NCI-H187 (cell line): ENCODE measurements around the gene B3GAT1.
A peak's percentile ranks its signal among the peaks of the same experiment; 100 is the strongest.

ENCODE experiments used
- DNase-seq, 2 experiments: peaks; one replicate each; lab custom pipeline; 2025; lab: John Stamatoyannopoulos, UW

The B3GAT1 gene

DNA sequence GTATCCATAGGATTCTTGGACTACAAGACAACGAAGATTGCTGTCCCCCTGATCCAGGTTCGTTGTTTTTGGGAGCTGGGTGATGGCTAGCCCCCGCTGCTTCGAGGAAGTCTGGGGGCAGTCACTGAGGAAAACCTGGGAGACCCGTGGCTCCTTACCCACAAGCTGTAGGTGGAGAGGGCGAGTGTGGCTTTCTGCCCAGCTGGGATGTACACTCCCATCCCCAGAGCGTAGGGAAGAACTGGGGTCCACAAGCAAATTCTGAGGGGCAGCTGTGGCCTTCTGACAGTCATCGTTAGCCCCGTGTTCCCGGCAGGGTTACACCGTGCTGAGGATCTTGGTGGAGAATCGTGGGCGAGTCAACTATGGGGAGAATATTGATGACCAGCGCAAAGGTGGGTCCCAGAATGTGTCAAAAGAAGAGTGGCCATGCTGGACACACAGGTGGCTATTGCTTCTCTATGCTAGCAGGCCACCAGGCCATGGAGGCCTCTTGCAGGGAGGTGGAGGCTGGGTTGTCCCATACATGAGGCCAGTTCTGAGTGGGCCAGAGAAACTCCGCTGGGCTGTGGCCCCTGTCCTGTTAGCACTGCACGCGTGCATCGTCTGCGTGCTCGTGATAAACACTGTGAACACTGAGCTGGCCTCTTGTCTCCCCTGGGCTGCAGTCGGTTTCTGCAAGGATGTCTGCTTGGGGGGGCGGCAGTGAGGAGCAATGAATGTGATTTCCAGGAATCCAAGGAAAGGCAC, 40.4 kb downstream of the B3GAT1 start:
- DNase-seq, result no peak

DNA sequence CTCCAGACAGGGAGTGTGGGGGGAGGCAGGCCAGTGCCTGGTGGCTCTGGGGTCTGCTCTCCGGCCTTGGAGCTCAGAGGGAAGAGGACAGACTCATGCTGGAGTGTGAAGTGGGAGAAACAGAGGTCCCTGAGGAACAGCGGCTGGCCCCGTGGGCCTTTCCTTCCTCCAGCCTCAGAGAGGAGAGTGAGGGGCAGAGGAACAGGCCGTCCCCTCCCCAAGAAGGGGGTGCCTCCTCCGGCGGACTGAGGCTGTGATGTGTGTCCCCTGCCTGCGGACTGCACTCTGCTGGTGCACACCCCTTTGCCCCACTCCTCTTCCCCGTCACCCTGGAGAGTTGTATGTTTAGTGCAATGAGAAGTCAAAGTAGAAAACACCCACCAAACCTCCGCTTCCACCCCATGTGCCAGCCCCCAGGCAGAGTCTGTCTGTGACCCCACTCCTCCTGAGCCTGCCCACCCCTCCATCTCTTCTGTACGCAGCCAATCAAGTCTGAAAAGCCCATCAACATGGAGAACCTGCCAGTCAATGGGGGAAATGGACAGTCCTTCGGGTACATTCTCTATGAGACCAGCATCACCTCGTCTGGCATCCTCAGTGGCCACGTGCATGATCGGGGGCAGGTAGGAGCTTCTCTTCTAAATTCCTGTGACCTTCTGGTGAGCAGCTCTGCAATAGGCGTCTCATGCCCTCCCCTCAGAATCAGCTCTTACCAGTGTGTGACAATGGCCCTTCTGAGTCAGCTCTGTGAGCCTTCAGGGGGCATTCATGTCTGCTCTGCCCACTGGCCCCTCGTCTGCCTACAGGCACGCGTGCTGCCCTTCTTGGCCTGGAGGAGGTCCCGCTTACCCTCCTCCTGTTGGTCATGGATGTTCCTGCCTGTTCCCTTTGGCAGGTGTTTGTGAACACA, 41.3 kb downstream of the B3GAT1 start:
- DNase-seq, result no peak

GRCh38 chr11:134369656-134370525, 42.2 kb downstream of the B3GAT1 start:
- DNase-seq, result no peak

DNA sequence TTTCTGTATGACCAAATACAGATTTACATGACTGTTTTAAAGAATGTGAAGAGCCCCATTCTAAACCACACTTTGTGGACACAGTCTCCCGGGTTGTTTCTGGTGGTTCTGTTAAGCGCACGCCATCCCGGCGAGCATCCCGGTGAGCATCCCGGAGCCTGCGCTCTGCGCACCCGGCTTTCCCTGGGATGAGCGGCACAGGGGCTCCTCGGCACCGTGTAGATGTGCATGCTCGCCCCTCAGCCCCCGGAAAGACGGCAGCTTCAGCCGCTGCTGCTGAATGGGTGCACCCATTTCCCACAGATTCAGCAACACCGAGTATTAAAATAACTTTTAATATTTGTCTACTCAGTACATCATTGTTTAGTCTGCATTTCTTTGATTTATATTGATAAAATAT, 44.3 kb downstream of the B3GAT1 start:
- DNase-seq, result peak in 1 of 2 experiments; percentile 86

GRCh38 chr11:134366254-134366653, 45.8 kb downstream of the B3GAT1 start:
- no peak for DNase-seq

- no peak for DNase-seq
Measured at GRCh38 chr11:134365011-134365925, 46.8 kb downstream of the B3GAT1 start.

GRCh38 chr11:134364261-134364660, 47.8 kb downstream of the B3GAT1 start:
- no peak for DNase-seq

DNA sequence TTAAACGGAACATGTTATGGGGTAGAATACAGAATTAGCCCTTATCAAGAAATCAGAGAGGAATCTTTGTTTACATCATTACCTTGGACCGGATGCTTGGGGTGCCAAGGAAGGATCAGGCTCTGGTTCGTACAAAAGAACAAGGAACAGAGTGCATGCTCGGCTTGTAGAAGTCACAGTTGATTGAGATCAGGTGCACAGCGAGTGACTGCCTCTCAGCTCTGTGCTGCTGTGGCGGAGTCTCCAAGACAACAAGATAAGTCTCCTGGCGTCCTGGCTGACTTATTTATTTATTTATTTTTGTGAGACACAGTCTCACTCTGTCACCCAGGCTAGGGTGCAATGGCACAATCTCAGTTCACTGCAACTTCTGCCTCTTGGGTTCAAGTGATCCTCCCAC, 48.5 kb downstream of the B3GAT1 start:
- peak; percentile 18 to 66 for DNase-seq

DNA sequence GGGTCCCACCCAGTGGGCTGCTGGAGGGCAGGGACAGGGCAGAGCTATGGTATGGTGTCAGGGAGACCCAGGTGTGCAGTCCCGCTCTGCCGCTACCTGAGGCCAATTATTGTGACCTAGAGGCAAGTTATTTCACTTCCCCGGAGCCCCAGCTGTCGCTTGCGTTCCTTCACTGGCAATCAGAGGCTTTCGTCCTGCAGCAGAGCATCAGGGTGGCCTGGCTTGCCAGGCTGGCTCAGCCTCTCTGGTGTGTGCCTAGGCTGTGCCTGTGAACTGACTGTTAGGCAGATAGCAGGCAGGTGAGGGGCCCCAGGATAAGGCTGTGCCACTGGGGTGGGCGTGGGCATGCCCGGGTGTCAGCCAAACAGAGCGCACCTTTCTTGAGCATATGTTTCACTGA, 48.9 kb downstream of the B3GAT1 start:
- no peak for DNase-seq

GRCh38 chr11:134362192-134362901, 49.7 kb downstream of the B3GAT1 start:
- DNase-seq, result no peak

- DNase-seq, result no peak
Measured at GRCh38 chr11:134361661-134362060, 50.4 kb downstream of the B3GAT1 start.

- DNase-seq, result peak; percentile 36 to 57
Measured at GRCh38 chr11:134360050-134360835, 51.8 kb downstream of the B3GAT1 start.

GRCh38 chr11:134359646-134360045, 52.4 kb downstream of the B3GAT1 start:
- no peak for DNase-seq

- no peak for DNase-seq
Measured at GRCh38 chr11:134358856-134359490, 53.1 kb downstream of the B3GAT1 start.

GRCh38 chr11:134358165-134358855, 53.7 kb downstream of the B3GAT1 start:
- no peak for DNase-seq

DNA sequence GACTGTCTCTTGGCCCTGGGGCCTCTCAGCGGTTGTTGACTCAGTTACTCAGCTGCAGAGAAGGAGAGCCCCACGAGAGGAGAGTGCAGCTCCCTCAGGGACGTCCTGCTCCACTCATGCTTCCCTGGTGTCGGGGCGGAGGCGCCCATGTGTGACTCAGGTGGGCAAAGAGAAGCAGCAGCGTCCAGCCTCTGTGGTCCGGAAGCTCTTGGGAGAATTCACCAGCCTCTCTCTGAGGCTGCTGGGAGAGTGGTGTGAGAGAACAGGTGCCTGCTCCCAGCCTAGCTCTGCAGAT, 54.5 kb downstream of the B3GAT1 start:
- DNase-seq, result no peak

GRCh38 chr11:134356656-134357544, 55.1 kb downstream of the B3GAT1 start:
- no peak for DNase-seq

DNA sequence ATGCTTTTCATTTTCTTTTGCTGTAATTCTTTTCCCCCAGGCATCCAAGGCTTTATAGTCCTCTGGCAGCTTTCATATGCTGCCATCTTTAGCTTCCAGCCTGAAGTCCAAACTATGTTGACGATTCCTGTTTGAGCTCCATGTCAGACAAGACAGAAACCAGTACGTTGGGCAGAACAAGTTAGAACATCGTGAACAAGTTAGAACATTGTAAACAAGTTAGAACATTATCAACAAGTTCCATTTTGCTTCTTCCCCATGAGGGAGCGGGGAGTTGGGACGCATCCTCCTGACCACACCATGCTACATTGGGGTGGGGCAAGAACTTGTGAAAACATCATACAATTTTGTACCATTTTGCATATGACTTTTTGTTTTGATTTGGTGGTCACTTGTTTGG, 56.4 kb downstream of the B3GAT1 start:
- DNase-seq, result no peak
